ENCODE results near the gene PDK1.
"Not testable (repeated sequence)": the region's sequence is repeated elsewhere in the genome, so short reads cannot be mapped to it uniquely, and the experiment has no call there.

Gene PDK1

GRCh38 chr2:172554352-172555271 is 1.3 kb upstream of the PDK1 start:
- no peak for DNase-seq

DNA sequence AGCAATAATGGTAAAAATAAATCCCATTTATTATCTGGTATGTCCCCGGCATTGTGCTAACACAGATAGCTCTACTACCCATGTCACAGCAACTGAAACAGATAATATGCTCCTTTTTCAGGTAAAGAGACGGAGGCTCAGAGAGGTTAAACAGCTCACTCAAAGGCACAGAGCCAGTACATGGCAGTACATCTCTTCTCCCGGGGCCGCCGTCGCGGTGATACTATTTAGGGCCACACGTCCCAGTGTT is 693 bp upstream of the PDK1 start:
- DNase-seq, result no peak

GRCh38 chr2:172556284-172557033 is 569 bp downstream of the PDK1 start:
- DNase-seq, result peak; percentile 72

DNA sequence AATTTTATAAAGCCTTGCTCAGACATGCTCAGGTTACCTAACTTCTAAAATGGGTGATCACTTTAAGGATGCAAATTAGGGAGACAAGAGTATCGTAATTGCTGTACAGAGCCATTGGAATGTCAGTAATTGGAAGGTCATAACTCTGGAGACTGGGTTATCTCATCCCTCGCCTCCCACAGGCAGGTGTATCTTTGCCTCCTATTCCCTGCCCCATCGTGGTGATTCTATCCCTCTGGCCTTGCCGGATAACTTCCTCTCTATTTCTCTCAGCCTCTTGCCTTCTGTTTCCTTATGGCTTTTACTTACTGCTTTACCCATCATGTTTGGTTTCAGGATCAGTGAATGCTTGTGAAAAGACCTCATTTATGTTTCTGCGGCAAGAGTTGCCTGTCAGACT is 2.5 kb downstream of the PDK1 start:
- DNase-seq, result no peak

DNA sequence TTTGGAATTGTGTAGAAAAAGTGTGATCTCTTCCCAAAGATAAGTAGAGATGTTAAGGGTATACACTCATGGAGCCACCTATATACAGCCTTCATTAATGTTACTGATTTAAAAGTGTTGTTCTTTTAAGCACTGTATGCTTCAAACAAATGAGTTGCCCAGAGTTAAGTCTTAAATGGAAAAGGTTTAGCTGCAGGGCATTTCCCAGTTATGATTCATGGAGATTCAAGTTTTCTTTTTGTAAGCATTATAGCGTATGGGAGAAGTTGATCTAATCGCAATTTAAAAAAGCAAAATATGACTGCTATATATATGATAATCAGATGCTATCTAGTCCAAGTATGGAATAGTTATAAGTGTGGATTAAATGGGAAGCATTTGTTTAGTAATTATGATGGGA is 4.8 kb downstream of the PDK1 start:
- DNase-seq, result no peak

DNA sequence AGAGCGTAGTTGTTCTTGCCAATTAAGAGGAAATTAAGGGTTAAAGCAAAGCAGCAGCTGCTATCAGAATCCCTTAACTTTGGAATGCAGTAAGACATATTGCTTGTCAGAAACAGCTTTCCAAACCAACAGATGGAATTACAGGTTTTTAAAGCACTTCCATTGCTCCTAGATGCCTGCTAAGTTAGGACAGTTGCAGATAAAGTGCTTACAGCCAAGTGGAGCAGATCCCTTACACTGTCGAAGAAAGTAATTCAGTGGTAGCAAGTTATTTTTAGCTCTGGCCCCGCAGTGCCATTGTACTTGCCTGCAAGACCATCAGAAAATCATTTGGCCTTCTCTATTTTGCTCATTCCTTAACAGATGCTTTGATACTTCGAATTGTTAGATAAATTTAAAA is 5.4 kb downstream of the PDK1 start:
- peak; percentile 65 for DNase-seq

- no peak for DNase-seq
Measured at GRCh38 chr2:172562298-172562697, 6.4 kb downstream of the PDK1 start.

DNA sequence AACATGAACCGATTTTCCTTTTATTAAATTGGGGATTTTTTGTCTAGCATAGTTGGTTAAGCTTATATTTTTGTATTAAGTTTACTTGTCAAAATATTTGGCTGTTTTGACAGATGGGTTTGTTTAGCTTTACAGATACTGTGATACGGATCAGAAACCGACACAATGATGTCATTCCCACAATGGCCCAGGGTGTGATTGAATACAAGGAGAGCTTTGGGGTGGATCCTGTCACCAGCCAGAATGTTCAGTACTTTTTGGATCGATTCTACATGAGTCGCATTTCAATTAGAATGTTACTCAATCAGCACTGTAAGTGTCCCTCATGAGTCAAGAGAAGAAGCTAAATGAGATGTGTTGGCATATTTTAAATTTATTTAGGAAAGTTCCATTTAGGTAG is 8.5 kb downstream of the PDK1 start:
- peak; percentile 42 for DNase-seq

DNA sequence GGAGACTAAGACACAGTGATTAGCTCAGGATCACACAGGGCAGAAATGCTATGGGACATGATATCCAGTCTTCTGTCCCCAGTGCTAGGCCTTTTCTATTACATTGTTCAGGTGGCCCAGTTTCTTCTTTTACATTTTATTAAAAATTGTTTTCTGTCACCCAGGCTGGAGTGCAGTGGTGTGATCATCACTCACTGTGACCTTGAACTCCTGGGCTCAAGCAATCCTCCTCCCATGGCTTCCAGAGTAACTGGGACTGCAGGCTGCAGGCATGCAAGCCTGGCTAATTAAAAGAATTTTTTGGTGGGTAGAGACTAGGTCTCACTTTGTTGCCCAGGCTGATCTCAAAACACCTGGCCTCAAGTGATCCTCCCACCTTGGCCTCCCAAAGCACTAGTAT is 15.4 kb downstream of the PDK1 start:
- no peak for DNase-seq

DNA sequence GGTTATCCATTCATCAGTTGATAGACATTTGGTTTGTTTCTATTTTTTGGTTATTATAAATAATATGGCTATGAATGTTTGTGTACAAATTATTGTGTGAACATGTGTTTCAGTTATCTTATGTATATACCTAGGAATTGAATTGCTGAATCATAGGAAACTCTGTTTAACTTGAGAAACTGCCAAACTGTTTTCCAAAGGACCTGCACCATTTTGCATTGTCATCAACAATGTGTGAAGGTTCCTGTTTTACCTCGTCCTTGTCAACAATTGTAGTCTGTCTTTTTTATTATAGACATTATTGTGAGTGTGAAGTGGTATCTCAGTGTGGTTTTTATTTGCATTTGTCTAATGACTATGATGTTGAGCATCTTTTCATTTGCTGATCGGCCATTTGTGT is 17.1 kb downstream of the PDK1 start:
- DNase-seq, result no peak

- DNase-seq, result no peak
Measured at GRCh38 chr2:172574965-172575364, 19.1 kb downstream of the PDK1 start.

DNA sequence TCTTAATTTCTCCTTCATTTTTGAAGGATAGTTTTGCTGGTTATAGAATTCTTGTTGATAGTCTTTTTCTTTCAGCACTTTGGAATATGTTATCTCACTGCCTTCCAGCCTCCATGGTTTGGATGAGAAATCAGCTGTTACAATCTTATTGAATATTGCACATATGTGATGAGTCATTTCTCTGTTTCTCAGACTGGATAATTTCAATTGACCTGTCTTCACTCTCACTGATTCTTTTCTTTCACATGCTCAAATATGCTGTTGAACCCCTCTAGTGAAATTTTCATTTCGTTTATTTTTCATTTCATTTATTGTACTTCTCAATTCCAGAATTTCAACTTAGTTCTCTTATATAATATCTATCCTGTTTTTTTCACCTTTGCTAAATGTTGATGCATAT is 22.2 kb downstream of the PDK1 start:
- DNase-seq, result no peak

DNA sequence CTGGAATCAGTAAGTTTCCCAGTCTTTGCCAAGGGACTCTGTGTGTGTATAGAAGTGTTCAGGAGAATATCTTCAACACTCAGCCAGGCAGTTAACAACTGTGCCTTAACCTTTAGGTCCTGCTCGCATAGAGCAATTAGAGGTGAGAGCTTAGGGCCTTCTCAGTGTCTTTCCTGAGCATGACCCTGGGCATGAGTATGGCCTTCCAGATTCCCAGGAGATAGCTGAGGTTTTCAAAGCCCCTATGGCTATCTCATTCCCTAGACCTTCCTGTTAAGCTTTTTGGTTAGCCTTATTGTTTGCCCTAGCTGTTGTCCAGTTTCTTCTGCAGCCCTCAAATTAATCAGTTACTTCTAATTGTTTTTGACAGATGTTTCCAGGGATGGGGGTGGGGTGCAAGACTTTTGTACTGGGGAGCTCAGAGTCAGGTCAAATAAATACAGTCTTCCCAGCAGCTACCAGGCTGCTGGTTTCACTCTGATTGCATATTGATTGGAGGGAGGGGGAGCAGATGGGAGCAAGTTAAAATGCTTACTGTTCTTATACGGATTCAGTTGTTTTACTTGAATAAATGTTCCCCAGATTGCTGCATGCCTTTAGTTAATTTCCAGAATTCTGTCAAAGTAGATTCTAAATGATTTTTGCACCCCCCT is 23.1 kb downstream of the PDK1 start:
- no peak for DNase-seq

DNA sequence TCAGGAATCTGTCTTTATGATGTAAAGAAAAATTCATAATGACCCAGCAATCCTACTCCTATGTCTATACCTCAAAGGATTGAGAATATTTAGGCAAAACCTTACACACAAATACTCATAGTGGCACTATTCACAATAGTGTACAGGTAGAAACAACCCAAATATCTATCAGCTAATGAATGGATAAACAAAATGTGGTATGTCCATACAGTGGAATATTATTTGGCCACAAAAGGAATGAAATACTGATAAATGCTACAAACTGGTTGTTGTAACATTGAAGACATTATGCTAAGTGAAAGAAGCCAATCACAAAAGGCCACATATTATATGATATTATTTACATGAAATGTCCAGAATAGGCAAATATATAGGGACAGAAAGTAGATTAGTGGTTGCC is 24.7 kb downstream of the PDK1 start:
- no peak for DNase-seq

GRCh38 chr2:172582656-172583055 is 26.8 kb downstream of the PDK1 start:
- DNase-seq, result no peak

DNA sequence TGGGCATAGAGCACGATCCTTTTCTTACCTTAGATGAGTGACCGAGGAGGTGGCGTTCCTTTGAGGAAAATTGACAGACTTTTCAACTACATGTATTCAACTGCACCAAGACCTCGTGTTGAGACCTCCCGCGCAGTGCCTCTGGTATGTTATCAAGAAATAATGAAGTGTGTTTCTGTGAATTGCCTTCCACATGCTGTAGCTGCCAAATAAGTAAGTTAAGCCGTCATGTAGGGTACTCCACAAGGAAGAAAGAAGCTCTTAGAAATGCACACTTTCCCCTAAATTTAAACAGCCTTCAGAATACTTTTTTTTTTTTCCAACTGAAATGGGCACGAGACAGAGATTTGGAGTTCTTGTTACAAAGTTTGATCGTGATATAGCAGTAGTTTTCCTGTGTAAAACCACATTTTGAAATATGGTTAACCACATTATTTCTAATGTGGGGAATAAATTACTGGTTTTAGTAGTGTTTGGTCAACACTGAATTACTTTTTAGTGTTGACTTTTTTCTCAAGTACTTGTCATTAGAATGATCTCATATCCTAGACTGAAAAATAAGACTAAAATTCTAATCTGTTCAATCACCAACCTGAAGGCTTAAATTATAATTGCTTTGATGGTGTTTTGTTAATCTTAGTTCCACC is 30.5 kb downstream of the PDK1 start:
- DNase-seq, result no peak

- DNase-seq, result not testable (repeated sequence)
Measured at GRCh38 chr2:172587231-172587630, 31.3 kb downstream of the PDK1 start.

DNA sequence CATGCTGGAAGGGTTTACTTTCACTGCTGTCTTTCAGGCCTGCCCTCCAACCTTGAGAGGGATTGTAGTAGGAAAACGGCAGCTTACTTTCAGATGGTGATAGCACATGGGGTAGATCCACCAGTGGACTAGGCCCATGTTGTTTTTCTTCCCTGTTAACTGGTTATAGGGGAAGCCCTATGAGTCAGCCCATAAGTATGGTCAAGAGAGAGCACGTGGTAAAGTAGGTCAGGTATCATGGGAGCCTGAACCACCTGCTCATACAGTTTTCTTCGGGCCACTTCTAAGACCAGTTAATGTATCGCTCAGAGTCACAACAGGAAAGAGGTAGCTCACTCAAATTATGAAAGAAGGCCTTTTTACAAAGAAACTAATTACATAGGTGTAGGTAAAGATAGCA is 33.0 kb downstream of the PDK1 start:
- no peak for DNase-seq

DNA sequence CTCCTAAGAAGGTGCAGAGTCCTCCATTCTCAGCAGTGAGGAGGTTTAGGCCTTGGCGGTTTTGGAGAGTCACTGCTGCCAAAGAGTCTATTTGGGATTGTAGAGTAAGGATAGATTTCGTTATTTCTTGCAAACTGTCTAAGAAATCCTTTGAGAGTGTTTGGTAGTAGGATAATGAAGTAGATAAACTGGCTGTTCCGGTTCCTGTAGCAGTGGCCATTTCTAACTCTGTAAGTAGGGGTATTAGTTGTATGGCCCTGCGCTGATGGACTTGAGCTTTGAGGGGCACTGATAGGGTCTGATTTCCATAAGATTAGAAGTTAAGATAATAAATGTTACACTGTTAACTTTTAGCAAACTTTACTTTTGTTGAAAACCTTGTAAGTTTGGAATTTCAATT is 35.5 kb downstream of the PDK1 start:
- not testable (repeated sequence) for DNase-seq

DNA sequence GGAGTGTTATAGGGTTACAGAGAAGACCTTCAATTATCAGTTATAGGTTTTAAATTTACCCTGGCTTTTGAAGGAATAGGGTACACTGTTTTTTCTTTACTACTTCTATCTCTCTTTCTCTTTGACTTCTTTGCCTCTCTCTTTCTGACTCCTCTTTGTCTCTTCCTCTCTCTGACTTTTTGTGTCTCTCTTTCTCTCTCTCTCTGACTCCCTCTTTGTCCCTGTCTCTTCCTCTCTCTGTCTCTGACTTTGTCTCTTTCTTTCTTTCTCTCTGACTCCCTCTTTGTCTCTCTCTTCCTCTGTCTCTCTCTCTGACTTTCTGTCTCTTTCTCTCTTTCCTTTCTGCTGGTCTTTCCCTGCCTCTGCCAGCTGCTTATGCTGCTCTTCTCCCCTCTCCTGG is 36.3 kb downstream of the PDK1 start:
- DNase-seq, result not testable (repeated sequence)

GRCh38 chr2:172596776-172597175 is 40.9 kb downstream of the PDK1 start:
- peak; percentile 41 for DNase-seq

DNA sequence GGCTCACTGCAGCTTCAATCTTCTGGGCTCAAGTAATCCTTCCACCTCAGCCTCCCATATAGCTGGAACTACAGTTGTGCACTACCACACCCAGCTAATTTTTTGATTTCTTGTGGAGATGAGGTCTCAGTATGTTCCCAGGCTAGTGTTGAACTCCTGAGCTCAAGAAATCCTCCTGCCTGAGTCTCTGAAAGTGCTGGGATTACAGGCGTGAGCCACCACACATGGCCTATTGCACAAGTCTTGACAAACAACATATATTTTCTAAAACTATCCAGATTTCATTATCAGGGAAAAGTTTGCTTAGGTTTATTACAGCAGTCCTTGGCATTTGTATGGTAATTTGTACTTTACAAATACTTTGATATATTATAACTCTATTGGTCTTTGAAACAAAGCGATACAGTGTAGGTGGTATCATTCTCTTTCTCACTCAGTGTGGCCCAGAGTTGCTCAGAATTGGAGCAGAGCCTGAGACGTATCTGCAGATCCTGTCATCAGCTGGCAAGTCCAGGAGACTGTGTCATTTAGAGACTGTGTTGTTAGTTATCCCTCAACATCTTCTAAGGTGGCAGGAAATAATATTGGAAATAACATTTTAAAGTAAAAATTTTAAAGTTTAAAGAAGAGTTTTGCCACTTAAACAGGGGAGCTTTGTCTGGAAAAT is 41.4 kb downstream of the PDK1 start:
- no peak for DNase-seq

GRCh38 chr2:172599947-172600346 is 44.1 kb downstream of the PDK1 start:
- no peak for DNase-seq
